GM23338 (cell line): ENCODE data around the gene STK39. TPM values are rescaled to one million over a fixed set of nuclear protein-coding genes. Genes with fewer than 3 reads are reported as not detected.

Source experiments
- ATAC-seq: fragments of 200-7000 bp; cut with Tn5 transposase; 3 replicates; pipeline ENCODE4 v1.9.1; 2020
- DNase-seq: peaks from one replicate; pipeline ENCODE4 v3.0.0-alpha.2; 2015; ENCODE audit warnings: low spot score
- H2AFZ ChIP-seq: fragments of 200-600 bp; sonication (generic); 2 replicates; pipeline ENCODE4 v1.8.0; 2016; ENCODE audit warnings: antibody characterized with exemption, mild to moderate bottlenecking, moderate library complexity
- H3F3A ChIP-seq: fragments of 200-600 bp; sonication (generic); replicated peaks from 2 replicates; pipeline ENCODE4 v1.8.0; 2017; ENCODE audit warnings: antibody characterized with exemption, mixed run types, low read depth
- H3K27ac ChIP-seq: fragments of 200-600 bp; sonication (generic); 2 replicates; pipeline ENCODE4 v1.6.1; 2016; ENCODE audit warnings: low read depth
- H3K27me3 ChIP-seq: fragments of 200-600 bp; sonication (generic); 2 replicates; pipeline ENCODE4 v1.8.0; 2016; ENCODE audit warnings: mild to moderate bottlenecking, mixed run types, moderate library complexity; ENCODE audit not compliant: insufficient read depth
- H3K36me3 ChIP-seq: fragments of 200-600 bp; sonication (generic); 2 replicates; pipeline ENCODE4 v1.8.0; 2016; ENCODE audit warnings: mild to moderate bottlenecking; ENCODE audit not compliant: insufficient read depth
- H3K4me1 ChIP-seq: fragments of 200-600 bp; sonication (generic); 2 replicates; pipeline ENCODE4 v1.8.0; 2016; ENCODE audit warnings: mild to moderate bottlenecking, moderate library complexity; ENCODE audit not compliant: insufficient read depth
- H3K4me2 ChIP-seq: fragments of 200-600 bp; sonication (generic); 2 replicates; pipeline ENCODE4 v1.7.1; 2017; ENCODE audit warnings: mixed run types
- H3K4me3 ChIP-seq: fragments of 200-600 bp; sonication (generic); 2 replicates; pipeline ENCODE4 v1.6.1; 2016; ENCODE audit warnings: mixed run types
- H3K79me2 ChIP-seq: fragments of 200-600 bp; sonication (generic); replicated peaks from 2 replicates; pipeline ENCODE4 v1.8.0; 2017; ENCODE audit warnings: mild to moderate bottlenecking; ENCODE audit not compliant: insufficient read depth
- H3K9me2 ChIP-seq: fragments of 200-600 bp; sonication (generic); 2 replicates; pipeline ENCODE4 v1.8.0; 2017; ENCODE audit not compliant: insufficient read depth
- H4K20me1 ChIP-seq: fragments of 200-600 bp; sonication (generic); replicated peaks from 2 replicates; pipeline ENCODE4 v1.8.0; 2017; ENCODE audit warnings: mild to moderate bottlenecking; ENCODE audit not compliant: insufficient read depth
- H3K27ac Mint-ChIP-seq: 2 replicates; pipeline ENCODE4 v1.8.0; 2020; ENCODE audit warnings: inconsistent platforms, mild to moderate bottlenecking, moderate library complexity, mixed read lengths
- H3K27me3 Mint-ChIP-seq: 3 replicates; pipeline ENCODE4 v1.8.0; 2022; ENCODE audit warnings: low read depth, mild to moderate bottlenecking, moderate library complexity, mixed read lengths, inconsistent platforms; ENCODE audit not compliant: insufficient read depth, poor library complexity
- H3K36me3 Mint-ChIP-seq: 3 replicates; pipeline ENCODE4 v1.8.0; 2021; ENCODE audit warnings: low read depth, mild to moderate bottlenecking, inconsistent platforms, moderate library complexity, mixed read lengths
- H3K4me1 Mint-ChIP-seq: 3 replicates; pipeline ENCODE4 v1.8.0; 2020; ENCODE audit warnings: mild to moderate bottlenecking, inconsistent platforms, mixed read lengths
- H3K4me3 Mint-ChIP-seq: 3 replicates; pipeline ENCODE4 v1.8.0; 2021; ENCODE audit warnings: moderate library complexity, mild to moderate bottlenecking, inconsistent platforms, mixed read lengths
- H3K9me3 Mint-ChIP-seq: 3 replicates; pipeline ENCODE4 v1.8.0; 2020; ENCODE audit warnings: moderate library complexity, mild to moderate bottlenecking, inconsistent platforms, mixed read lengths
- EZH2phosphoT487 ChIP-seq: fragments of 200-600 bp; sonication (generic); IDR thresholded peaks from one replicate; pipeline ENCODE4 v1.8.1; 2018; ENCODE audit warnings: antibody characterized with exemption; ENCODE audit not compliant: unreplicated experiment
- NANOG ChIP-seq: IDR thresholded peaks from 2 replicates; pipeline ENCODE4 v1.6.1; 2016; ENCODE audit warnings: antibody characterized with exemption, borderline replicate concordance
- REST ChIP-seq: IDR thresholded peaks from one replicate; pipeline ENCODE4 v1.6.1; 2018; ENCODE audit warnings: antibody characterized with exemption; ENCODE audit not compliant: unreplicated experiment
- STAT1 ChIP-seq: IDR thresholded peaks from one replicate; pipeline ENCODE4 v1.6.1; 2016; ENCODE audit warnings: antibody characterized with exemption; ENCODE audit not compliant: unreplicated experiment
- ZNF331 ChIP-seq: fragments of 250-450 bp; sonication (Bioruptor Pico); IDR thresholded peaks from 2 replicates; pipeline ENCODE4 v1.5.0; 2020; ENCODE audit warnings: low read depth, mild to moderate bottlenecking, moderate library complexity
- ZNF462 ChIP-seq: fragments of 250-450 bp; sonication (Bioruptor Pico); IDR thresholded peaks from 2 replicates; pipeline ENCODE4 v1.5.0; 2020; ENCODE audit warnings: mild to moderate bottlenecking, moderate library complexity
- polyA plus RNA-seq: library from polyadenylated mRNA; unstranded; fragments of >200 nt; fragmentation: Nextera tagmentation; extraction: Ambion mirVana; gene quantifications from 2 replicates; pipeline ENCODE4 v1.2.1, GENCODE V29; 2016
- total RNA-seq: library from RNA; depleted of rRNA; stranded (reverse); fragments of >200 nt; shearing (Covaris generic); gene quantifications from 2 replicates; pipeline ENCODE4 v1.2.3, GENCODE V29; 2014

The STK39 gene
- total and polyA plus RNA-seq, 2 experiments from 2014 or later = 9.5 to 16.9 TPM

GRCh38 chr2:168210895-168211570 is 36.4 kb downstream of the STK39 start:
- Histone ChIP-seq H3K4me3 (no peak overlapping the region), H3K9me2 (no peaks in the 10 kb centered on the region), H3K4me1 (no peaks in the 10 kb centered on the region), H2AFZ (no peak overlapping the region), H3K4me2 (no peak overlapping the region), H3K27me3 (no peaks in the 10 kb centered on the region), H4K20me1 (no peaks in the 10 kb centered on the region), H3K27ac (no peak overlapping the region), H3K36me3 (no peaks in the 10 kb centered on the region), H3K79me2 (no peaks in the 10 kb centered on the region), H3F3A (no peaks in the 10 kb centered on the region)
- H3K36me3 Mint-ChIP-seq = no peaks in the 10 kb centered on the region
- H3K27me3 Mint-ChIP-seq = peaks cover under 1% of the 10 kb centered on the region
- peaks cover 10% of the 10 kb centered on the region for H3K4me1 Mint-ChIP-seq
- DNase-seq = no peak
- no peak for TF ChIP-seq ZNF331 (CRISPR knock-in tag)
- no peak for TF ChIP-seq ZNF462 (CRISPR knock-in tag)
- TF ChIP-seq STAT1 = no peak
- TF ChIP-seq REST = no peak
- no peak for TF ChIP-seq NANOG
- no peak for TF ChIP-seq EZH2phosphoT487
- H3K9me3 Mint-ChIP-seq = no peaks in the 10 kb centered on the region
- H3K4me3 Mint-ChIP-seq = no peak overlapping the region
- no peak overlapping the region for H3K27ac Mint-ChIP-seq
- ATAC-seq = no peak
